ENCODE data around the gene ZNF547. TPM values are rescaled to one million over a fixed set of nuclear protein-coding genes. Genes with fewer than 3 reads are reported as not detected.

The ZNF547 gene
- total and polyA plus RNA-seq, 2 of the 8 experiments (the other 6 are each of a cell fraction or from before 2014, with no cell fraction given), result 1.1 to 2.1 TPM

DNA sequence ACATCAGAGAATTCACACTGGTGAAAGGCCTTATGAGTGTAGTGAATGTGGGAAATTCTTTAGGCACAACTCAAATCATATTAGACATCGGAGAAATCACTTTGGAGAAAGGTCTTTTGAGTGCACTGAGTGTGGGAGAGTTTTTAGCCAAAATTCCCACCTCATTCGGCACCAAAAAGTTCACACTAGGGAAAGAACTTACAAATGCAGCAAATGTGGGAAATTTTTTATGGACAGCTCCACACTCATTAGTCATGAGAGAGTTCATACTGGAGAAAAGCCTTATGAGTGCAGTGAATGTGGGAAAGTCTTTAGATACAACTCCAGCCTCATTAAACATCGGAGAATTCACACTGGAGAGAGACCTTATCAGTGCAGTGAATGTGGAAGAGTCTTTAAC is 57.7 kb downstream of the ZNF547 start:
- Histone ChIP-seq H4K8ac (ENCODE audit: extremely low read depth, insufficient read depth, low read length) (no peak overlapping the region), H3K9ac (replicated peaks in 1 of 4; ENCODE audit: extremely low read depth in 1 of 4, low read depth in 3 of 4, low read length in 3 of 4) (no peak overlapping the region), H2BK15ac (ENCODE audit: low read length) (no peak overlapping the region), H4K20me1 (replicated peaks in 1 of 2; ENCODE audit: control insufficient read depth in 1 of 2, insufficient read depth in 2 of 2, low read length in 2 of 2) (no peaks in the 10 kb centered on the region), H3K23ac (ENCODE audit: insufficient read length) (no peak overlapping the region), H2AFZ (ENCODE audit: low read length) (no peak overlapping the region), H3K79me1 (ENCODE audit: low read depth, low read length) (no peaks in the 10 kb centered on the region), H2BK20ac (ENCODE audit: low read length) (no peak overlapping the region), H2BK120ac (replicated peaks; ENCODE audit: low read depth, low read length) (no peak overlapping the region), H3K27me3 (replicated peaks in 1 of 4; ENCODE audit: control insufficient read depth in 3 of 4, extremely low read depth in 1 of 4, insufficient read depth in 3 of 4, low read length in 3 of 4) (no peaks in the 10 kb centered on the region), H3K27ac (ENCODE audit: low read depth, low read length) (no peak overlapping the region), H3K4me3 (ENCODE audit: extremely low read depth in 1 of 4, insufficient read depth in 2 of 4, low read depth in 3 of 4, low read length in 4 of 4) (no peak overlapping the region), H3K23me2 (ENCODE audit: low read depth, low read length) (no peaks in the 10 kb centered on the region), H3K9me3 (ENCODE audit: insufficient read depth in 2 of 2, low read depth in 1 of 2, low read length in 1 of 2) (no peaks in the 10 kb centered on the region; a peak in 1 of 4 replicates), H3K79me2 (ENCODE audit: control insufficient read depth in 1 of 2, insufficient read depth in 2 of 2, low read length in 2 of 2) (no peaks in the 10 kb centered on the region; a peak in 1 of 4 replicates), H4K91ac (replicated peaks; ENCODE audit: insufficient read length, low read length) (no peak overlapping the region), H3K4me1 (replicated peaks in 1 of 4; ENCODE audit: control insufficient read depth in 3 of 4, insufficient read depth in 4 of 4, low read length in 3 of 4) (no peaks in the 10 kb centered on the region), H3K4ac (replicated peaks; ENCODE audit: insufficient read length, low read depth, low read length) (no peak overlapping the region), H2BK5ac (ENCODE audit: low read depth, low read length) (no peak overlapping the region), H3K36me3 (ENCODE audit: control insufficient read depth in 2 of 4, insufficient read depth in 4 of 4, low read length in 3 of 4) (peaks cover 9 to 25% (median 22%) of the 10 kb centered on the region in 4 experiments), H4K5ac (ENCODE audit: insufficient read length, low read depth, low read length) (no peak overlapping the region), H3K56ac (replicated peaks; ENCODE audit: insufficient read length, low read depth, low read length) (no peak overlapping the region), H2AK5ac (ENCODE audit: low read depth, low read length) (no peak overlapping the region), H3K14ac (ENCODE audit: insufficient read length) (no peak overlapping the region), H2BK12ac (ENCODE audit: low read depth, low read length) (no peak overlapping the region), H3K4me2 (ENCODE audit: insufficient read depth in 1 of 2, low read depth in 2 of 2, low read length in 2 of 2) (no peak overlapping the region), H3K18ac (ENCODE audit: extremely low read depth, low read length) (no peak overlapping the region)
- ChIA-PET CTCF (ENCODE audit: partially characterized antibody) (no interaction called here), POLR2A (ENCODE audit: partially characterized antibody) (no interaction called here)
- 91% methylated on average over 3 of the region's 3 CpGs; no CpG with 5 or more reads in 1 of the 2 experiments for WGBS, 2 experiments (ENCODE audit: extremely low coverage in 1 of 2, insufficient coverage in 1 of 2, insufficient read length in 1 of 2, insufficient replicate concordance in 2 of 2, low coverage in 1 of 2, low lambda C conversion rate in 2 of 2, missing lambda C conversion rate in 1 of 2)
- FAIRE-seq (no peak), DNase-seq (ENCODE audit: low read depth in 1 of 2, low spot score in 2 of 2) (no peak)
- TF ChIP-seq FOSL1 (IDR thresholded peaks at IDR 0.05; ENCODE audit: insufficient read depth, low read depth, low read length), result no peak
- TF ChIP-seq CTBP2 (IDR thresholded peaks at IDR 0.05; ENCODE audit: borderline replicate concordance, insufficient read depth, insufficient read length, low read length), result no peak
- TF ChIP-seq SRF (IDR thresholded peaks at IDR 0.05; ENCODE audit: low read depth, low read length), result no peak

Other genes starting within 250 kb of the ZNF547 start
- not detected in 2 replicates for gene USP29, start 243.6 kb upstream of the ZNF547 start, total RNA-seq (2021; fragmentation: NEBNext Ultra II Directional; extraction: Animal tissue kit (Norgen Biotek cat#: 25700))
- gene USP29, start 243.6 kb upstream of the ZNF547 start, polyA plus RNA-seq (2011; rRNA removed), result not detected in 2 replicates
- not detected in 2 replicates for gene ZIM3, start 218.3 kb upstream of the ZNF547 start, total RNA-seq (2021; fragmentation: NEBNext Ultra II Directional; extraction: Animal tissue kit (Norgen Biotek cat#: 25700))
- gene ZIM3, start 218.3 kb upstream of the ZNF547 start, polyA plus RNA-seq (2011; rRNA removed), result not detected in 2 replicates
- gene DUXA, start 196.1 kb upstream of the ZNF547 start, total RNA-seq (2021; fragmentation: NEBNext Ultra II Directional; extraction: Animal tissue kit (Norgen Biotek cat#: 25700)), result not detected in 2 replicates
- gene DUXA, start 196.1 kb upstream of the ZNF547 start, polyA plus RNA-seq (2011; rRNA removed), result not detected in 2 replicates
- gene ZNF264, start 172.1 kb upstream of the ZNF547 start, total RNA-seq (2021; fragmentation: NEBNext Ultra II Directional; extraction: Animal tissue kit (Norgen Biotek cat#: 25700)), result 20.0 and 22.9 TPM in 2 replicates
- gene ZNF264, start 172.1 kb upstream of the ZNF547 start, polyA plus RNA-seq (2011; rRNA removed), result 3.5 and 3.6 TPM in 2 replicates
- 3.1 TPM in 2 replicates for gene AURKC, start 132.5 kb upstream of the ZNF547 start, total RNA-seq (2021; fragmentation: NEBNext Ultra II Directional; extraction: Animal tissue kit (Norgen Biotek cat#: 25700))
- 4.3 and 6.3 TPM in 2 replicates for gene AURKC, start 132.5 kb upstream of the ZNF547 start, polyA plus RNA-seq (2011; rRNA removed)
- gene ZNF805, start 122.9 kb upstream of the ZNF547 start, total RNA-seq (2021; fragmentation: NEBNext Ultra II Directional; extraction: Animal tissue kit (Norgen Biotek cat#: 25700)), result 12.6 and 14.8 TPM in 2 replicates
- 1.6 and 2.3 TPM in 2 replicates for gene ZNF805, start 122.9 kb upstream of the ZNF547 start, polyA plus RNA-seq (2011; rRNA removed)
- 56.0 and 57.9 TPM in 2 replicates for gene ZNF460, start 83.1 kb upstream of the ZNF547 start, total RNA-seq (2021; fragmentation: NEBNext Ultra II Directional; extraction: Animal tissue kit (Norgen Biotek cat#: 25700))
- gene ZNF460, start 83.1 kb upstream of the ZNF547 start, polyA plus RNA-seq (2011; rRNA removed), result 6.9 and 9.3 TPM in 2 replicates
- 8.7 and 9.0 TPM in 2 replicates for gene ZNF543, start 43.1 kb upstream of the ZNF547 start, total RNA-seq (2021; fragmentation: NEBNext Ultra II Directional; extraction: Animal tissue kit (Norgen Biotek cat#: 25700))
- gene ZNF543, start 43.1 kb upstream of the ZNF547 start, polyA plus RNA-seq (2011; rRNA removed), result 1.7 and 1.8 TPM in 2 replicates
- 9.1 and 10.5 TPM in 2 replicates for gene ZNF304, start 12.3 kb upstream of the ZNF547 start, total RNA-seq (2021; fragmentation: NEBNext Ultra II Directional; extraction: Animal tissue kit (Norgen Biotek cat#: 25700))
- gene ZNF304, start 12.3 kb upstream of the ZNF547 start, polyA plus RNA-seq (2011; rRNA removed), result 3.3 and 4.3 TPM in 2 replicates
- gene TRAPPC2B, start within 50 bp of the ZNF547 start, total RNA-seq (2021; fragmentation: NEBNext Ultra II Directional; extraction: Animal tissue kit (Norgen Biotek cat#: 25700)), result 7.9 and 8.7 TPM in 2 replicates
- gene TRAPPC2B, start within 50 bp of the ZNF547 start, polyA plus RNA-seq (2011; rRNA removed), result 18.3 and 28.3 TPM in 2 replicates
- gene ZNF548, start 26.3 kb downstream of the ZNF547 start, total RNA-seq (2021; fragmentation: NEBNext Ultra II Directional; extraction: Animal tissue kit (Norgen Biotek cat#: 25700)), result 8.9 and 9.9 TPM in 2 replicates
- 7.4 TPM in 2 replicates for gene ZNF548, start 26.3 kb downstream of the ZNF547 start, polyA plus RNA-seq (2011; rRNA removed)
- gene ZNF17, start 47.6 kb downstream of the ZNF547 start, total RNA-seq (2021; fragmentation: NEBNext Ultra II Directional; extraction: Animal tissue kit (Norgen Biotek cat#: 25700)), result 7.9 and 10.2 TPM in 2 replicates
- 3.8 and 3.9 TPM in 2 replicates for gene ZNF17, start 47.6 kb downstream of the ZNF547 start, polyA plus RNA-seq (2011; rRNA removed)
- gene ZNF749, start 71.8 kb downstream of the ZNF547 start, total RNA-seq (2021; fragmentation: NEBNext Ultra II Directional; extraction: Animal tissue kit (Norgen Biotek cat#: 25700)), result 24.4 and 30.3 TPM in 2 replicates
- 15.2 and 20.4 TPM in 2 replicates for gene ZNF749, start 71.8 kb downstream of the ZNF547 start, polyA plus RNA-seq (2011; rRNA removed)
- gene VN1R1, start 93.6 kb downstream of the ZNF547 start, total RNA-seq (2021; fragmentation: NEBNext Ultra II Directional; extraction: Animal tissue kit (Norgen Biotek cat#: 25700)), result 1.4 and 1.8 TPM in 2 replicates
- 0.57 and 0.71 TPM in 2 replicates for gene VN1R1, start 93.6 kb downstream of the ZNF547 start, polyA plus RNA-seq (2011; rRNA removed)
- gene ZNF772, start 114.0 kb downstream of the ZNF547 start, total RNA-seq (2021; fragmentation: NEBNext Ultra II Directional; extraction: Animal tissue kit (Norgen Biotek cat#: 25700)), result 15.2 and 15.7 TPM in 2 replicates
- gene ZNF772, start 114.0 kb downstream of the ZNF547 start, polyA plus RNA-seq (2011; rRNA removed), result 4.0 and 4.6 TPM in 2 replicates
- gene ZNF419, start 124.2 kb downstream of the ZNF547 start, total RNA-seq (2021; fragmentation: NEBNext Ultra II Directional; extraction: Animal tissue kit (Norgen Biotek cat#: 25700)), result 10.0 and 11.9 TPM in 2 replicates
- gene ZNF419, start 124.2 kb downstream of the ZNF547 start, polyA plus RNA-seq (2011; rRNA removed), result 5.8 and 8.7 TPM in 2 replicates
- gene ZNF773, start 136.4 kb downstream of the ZNF547 start, total RNA-seq (2021; fragmentation: NEBNext Ultra II Directional; extraction: Animal tissue kit (Norgen Biotek cat#: 25700)), result 8.3 and 9.0 TPM in 2 replicates
- 4.2 and 5.6 TPM in 2 replicates for gene ZNF773, start 136.4 kb downstream of the ZNF547 start, polyA plus RNA-seq (2011; rRNA removed)
- 9.7 and 10.4 TPM in 2 replicates for gene ZNF549, start 163.8 kb downstream of the ZNF547 start, total RNA-seq (2021; fragmentation: NEBNext Ultra II Directional; extraction: Animal tissue kit (Norgen Biotek cat#: 25700))
- gene ZNF549, start 163.8 kb downstream of the ZNF547 start, polyA plus RNA-seq (2011; rRNA removed), result 3.0 and 4.3 TPM in 2 replicates
- gene ZNF550, start 196.3 kb downstream of the ZNF547 start, total RNA-seq (2021; fragmentation: NEBNext Ultra II Directional; extraction: Animal tissue kit (Norgen Biotek cat#: 25700)), result 10.4 and 10.7 TPM in 2 replicates
- 4.5 and 4.6 TPM in 2 replicates for gene ZNF550, start 196.3 kb downstream of the ZNF547 start, polyA plus RNA-seq (2011; rRNA removed)
- gene ZNF416, start 215.4 kb downstream of the ZNF547 start, total RNA-seq (2021; fragmentation: NEBNext Ultra II Directional; extraction: Animal tissue kit (Norgen Biotek cat#: 25700)), result 9.7 and 10.3 TPM in 2 replicates
- gene ZNF416, start 215.4 kb downstream of the ZNF547 start, polyA plus RNA-seq (2011; rRNA removed), result 2.7 and 3.2 TPM in 2 replicates
- gene ZIK1, start 220.6 kb downstream of the ZNF547 start, total RNA-seq (2021; fragmentation: NEBNext Ultra II Directional; extraction: Animal tissue kit (Norgen Biotek cat#: 25700)), result 36.5 and 38.5 TPM in 2 replicates
- 19.4 and 21.2 TPM in 2 replicates for gene ZIK1, start 220.6 kb downstream of the ZNF547 start, polyA plus RNA-seq (2011; rRNA removed)
- gene ZNF530, start 236.3 kb downstream of the ZNF547 start, total RNA-seq (2021; fragmentation: NEBNext Ultra II Directional; extraction: Animal tissue kit (Norgen Biotek cat#: 25700)), result 6.3 and 9.3 TPM in 2 replicates
- 4.2 and 4.7 TPM in 2 replicates for gene ZNF530, start 236.3 kb downstream of the ZNF547 start, polyA plus RNA-seq (2011; rRNA removed)

All from H1 (cell line).